SU-DHL-6 (cell line): Measurements from ENCODE around the gene GRAMD1B.

Source experiments
- CTCF ChIP-seq: fragments of 200-600 bp; sonication (generic); IDR thresholded peaks from one replicate; pipeline ENCODE4 v1.5.1; 2017; ENCODE audit warnings: antibody characterized with exemption, mild to moderate bottlenecking, low read length, moderate library complexity; ENCODE audit not compliant: insufficient read depth, poor library complexity, severe bottlenecking
- EZH2phosphoT487 ChIP-seq: fragments of 200-600 bp; sonication (generic), shearing (Covaris generic); conservative IDR thresholded peaks from 2 replicates; pipeline ENCODE4 v1.6.1; 2018; ENCODE audit warnings: mild to moderate bottlenecking, antibody characterized with exemption, low read length, moderate library complexity, mixed read lengths

- TF ChIP-seq CTCF (no peak), EZH2phosphoT487 (no peak)
Observed at GRCh38 chr11:123381817-123382554, 48.1 kb upstream of the GRAMD1B start.
